HepG2 (cell line): ENCODE results near the gene TMEM253. TPM values are rescaled to one million over a fixed set of nuclear protein-coding genes. Genes with fewer than 3 reads are reported as not detected.
A peak's percentile ranks its signal among the peaks of the same experiment; 100 is the strongest.

Source experiments
- CEBPB ChIP-seq: IDR thresholded peaks from 2 replicates; pipeline ENCODE4 v1.6.1; 2011; ENCODE audit warnings: low read depth, low read length, improper control_type of control experiment, borderline replicate concordance
- CENPX ChIP-seq: sonication (generic); formaldehyde crosslinking; IDR thresholded peaks from 2 replicates; pipeline ENCODE4 v1.9.0; 2021; ENCODE audit warnings: mild to moderate bottlenecking, missing genetic modification reagents, moderate library complexity
- HNF4A ChIP-seq: sonication (generic); formaldehyde crosslinking; IDR thresholded peaks from 2 replicates; pipeline ENCODE4 v1.4.0; 2020; ENCODE audit warnings: missing genetic modification reagents
- KLF6 ChIP-seq: IDR thresholded peaks from 2 replicates; pipeline ENCODE4 v1.8.0; 2016; ENCODE audit warnings: missing biosample characterization, missing genetic modification reagents
- MAF1 ChIP-seq: sonication (generic); formaldehyde crosslinking; IDR thresholded peaks from 2 replicates; pipeline ENCODE4 v1.5.0; 2020; ENCODE audit warnings: missing genetic modification reagents, borderline replicate concordance
- MAFK ChIP-seq, 2 experiments: IDR thresholded peaks in 1 of 2; conservative IDR thresholded peaks in 1 of 2; 2 replicates each; pipeline ENCODE4 v1.6.1; 2011; ENCODE audit warnings: improper control_type of control experiment in 2 of 2, low read length in 2 of 2
- MED13 ChIP-seq: sonication (generic); formaldehyde crosslinking; IDR thresholded peaks from 2 replicates; pipeline ENCODE4 v1.5.0; 2020; ENCODE audit warnings: missing genetic modification reagents
- MXD3 ChIP-seq: IDR thresholded peaks from 2 replicates; pipeline ENCODE4 v1.6.1; 2016; ENCODE audit warnings: mild to moderate bottlenecking, missing biosample characterization, missing genetic modification reagents
- PCBP1 ChIP-seq: fragments of 200-400 bp; formaldehyde crosslinking; IDR thresholded peaks from 2 replicates; pipeline ENCODE4 v1.6.1; 2017; ENCODE audit warnings: mild to moderate bottlenecking, low read depth, low read length, borderline replicate concordance
- POLR2AphosphoS5 ChIP-seq: IDR thresholded peaks from 2 replicates; pipeline ENCODE4 v1.6.1; 2012; ENCODE audit warnings: low read depth, low read length
- REPIN1 ChIP-seq: sonication (generic); formaldehyde crosslinking; IDR thresholded peaks from 2 replicates; pipeline ENCODE4 v1.8.0; 2022; ENCODE audit warnings: missing genetic modification reagents, low read depth, mild to moderate bottlenecking, borderline replicate concordance
- SATB2 ChIP-seq: sonication (generic); formaldehyde crosslinking; IDR thresholded peaks from 2 replicates; pipeline ENCODE4 v1.5.0; 2020; ENCODE audit warnings: missing genetic modification reagents
- SMYD3 ChIP-seq: sonication (generic); formaldehyde crosslinking; IDR thresholded peaks from 2 replicates; pipeline ENCODE4 v1.8.1; 2023; ENCODE audit warnings: mild to moderate bottlenecking, missing genetic modification reagents
- SNRNP70 ChIP-seq: fragments of 200-400 bp; formaldehyde crosslinking; IDR thresholded peaks from 2 replicates; pipeline ENCODE4 v1.6.1; 2017; ENCODE audit warnings: mild to moderate bottlenecking, low read depth, low read length, moderate library complexity
- SOX5 ChIP-seq: IDR thresholded peaks from 2 replicates; pipeline ENCODE4 v1.6.1; 2016; ENCODE audit warnings: borderline replicate concordance
- TARDBP ChIP-seq: sonication (generic); formaldehyde crosslinking; IDR thresholded peaks from 2 replicates; pipeline ENCODE4 v1.8.0; 2022; ENCODE audit warnings: mild to moderate bottlenecking, missing genetic modification reagents
- TCF7 ChIP-seq: sonication (generic); IDR thresholded peaks from 2 replicates; pipeline ENCODE4 v1.6.1; 2016; ENCODE audit warnings: antibody characterized with exemption, low read depth
- ZBTB38 ChIP-seq: sonication (generic); formaldehyde crosslinking; IDR thresholded peaks from 2 replicates; pipeline ENCODE4 v1.5.1; 2020; ENCODE audit warnings: mild to moderate bottlenecking, missing genetic modification reagents
- ZBTB7B ChIP-seq: sonication (generic); formaldehyde crosslinking; IDR thresholded peaks from 2 replicates; pipeline ENCODE4 v1.4.0; 2020; ENCODE audit warnings: missing genetic modification reagents
- ZNF552 ChIP-seq: sonication (generic); formaldehyde crosslinking; IDR thresholded peaks from 2 replicates; pipeline ENCODE4 v1.9.0; 2022; ENCODE audit warnings: missing genetic modification reagents, mild to moderate bottlenecking, borderline replicate concordance
- ZNF629 ChIP-seq: sonication (generic); formaldehyde crosslinking; conservative IDR thresholded peaks from 2 replicates; pipeline ENCODE4 v1.5.0; 2020; ENCODE audit warnings: missing genetic modification reagents
- ZNF878 ChIP-seq: sonication (generic); formaldehyde crosslinking; IDR thresholded peaks from 2 replicates; pipeline ENCODE4 v1.8.1; 2023; ENCODE audit warnings: mild to moderate bottlenecking, missing genetic modification reagents, moderate library complexity
- ZSCAN9 ChIP-seq: IDR thresholded peaks from 2 replicates; pipeline ENCODE4 v1.6.1; 2016; ENCODE audit warnings: borderline replicate concordance
- polyA plus RNA-seq, 8 experiments: library from polyadenylated mRNA; depleted of rRNA in 3 of 8; stranded (reverse) in 7 of 8; unstranded in 1 of 8; fragments of >200 nt; fragmentation: Illumina TruSeq in 4 of 8; extraction: Trizol in 4 of 8; gene quantifications; 2 replicates each; pipeline versions ENCODE4 v1.2.1 to v1.2.3, GENCODE V29; 2011 to 2016; ENCODE audit warnings: low read depth in 4 of 8, missing spikeins in 1 of 8, mixed read lengths in 1 of 8; ENCODE audit not compliant: insufficient read depth in 1 of 8
- total RNA-seq, 5 experiments: library from RNA; depleted of rRNA; stranded (reverse); fragments of >200 nt; fragmentation: Illumina TruSeq; extraction: Trizol; gene quantifications; 2 replicates each; pipeline ENCODE4 v1.2.3, GENCODE V29; 2016; ENCODE audit warnings: low read depth in 1 of 5
- TF ChIP-seq, protein P1 (sequence below): conservative IDR thresholded peaks from 2 replicates; pipeline ENCODE4 v1.6.1; 2018; ENCODE audit warnings: missing genetic modification reagents
- TF ChIP-seq, protein P2 (sequence below): sonication (generic); formaldehyde crosslinking; IDR thresholded peaks from 2 replicates; pipeline ENCODE4 v1.5.0; 2020; ENCODE audit warnings: missing genetic modification reagents, mild to moderate bottlenecking, borderline replicate concordance
- TF ChIP-seq, protein P3 (sequence below): sonication (generic); formaldehyde crosslinking; IDR thresholded peaks from 2 replicates; pipeline ENCODE4 v1.4.0; 2020; ENCODE audit warnings: missing genetic modification reagents

Gene TMEM253
- total and polyA plus RNA-seq, 2 of the 13 experiments (the other 11 are each of a cell fraction or from before 2014, with no cell fraction given) = 0.29 to 0.45 TPM

DNA sequence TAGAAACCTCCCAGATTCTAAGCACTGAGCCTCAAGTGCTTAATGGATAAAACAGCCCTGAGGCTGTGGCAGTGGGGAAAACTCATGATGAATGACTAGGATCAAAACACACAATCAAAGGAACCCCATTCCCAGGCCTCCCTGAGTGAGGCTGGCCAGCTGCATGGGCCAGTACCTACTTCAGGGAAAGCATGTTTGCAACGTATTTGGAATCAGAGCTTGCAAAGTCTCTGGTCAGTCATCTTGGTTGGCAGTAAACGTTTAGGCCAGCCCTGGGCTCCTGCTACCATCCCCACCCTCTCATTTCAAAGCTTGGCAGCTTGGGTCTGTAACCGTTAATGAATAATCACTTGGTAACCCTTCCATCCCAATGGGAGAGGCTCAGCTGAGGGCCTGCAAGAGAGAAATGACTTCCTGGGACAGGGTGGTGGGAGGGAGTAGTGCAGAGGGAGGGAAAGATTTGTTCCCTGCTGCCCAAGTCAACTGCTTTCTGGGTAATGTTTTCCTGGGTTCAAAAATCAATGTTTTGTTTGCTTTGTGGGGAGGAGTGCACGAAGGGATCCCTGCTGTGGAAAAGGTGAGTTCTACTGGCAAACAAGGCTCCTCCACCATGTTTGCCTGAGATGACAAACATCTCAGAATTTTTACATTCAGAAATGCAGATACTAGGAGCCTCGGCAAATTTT is 45.3 kb upstream of the TMEM253 start (continued):
- TF ChIP-seq REPIN1 (CRISPR knock-in tag) (peak; percentile 42; the same call in 1 of the 2 replicates), MAFK (conservative IDR thresholded peaks at IDR 0.05 in 1 of 2, IDR thresholded peaks at IDR 0.05 in 1 of 2; ENCODE audit: low read length in 2 of 2) (no peak), ZNF629 (CRISPR knock-in tag) (no peak), MXD3 (CRISPR knock-in tag) (no peak), KLF6 (CRISPR knock-in tag) (peak; percentile 66; the same call in 1 of the 2 replicates), SOX5 (peak; percentile 84), SMYD3 (CRISPR knock-in tag) (0 out of 2 replicates have a peak, but pooled peaks have one; percentile 43), SNRNP70 (no peak), ZNF878 (peak; percentile 93; the same call in 1 of the 2 replicates), PCBP1 (no peak), TCF7 (peak; percentile 68), CEBPB (no peak), SATB2 (CRISPR knock-in tag) (peak; percentile 77; the same call in 1 of the 2 replicates), TARDBP (CRISPR knock-in tag) (peak; percentile 91; the same call in 1 of the 2 replicates), ZNF552 (CRISPR knock-in tag) (no peak; the same call in 1 of the 2 replicates), HNF4A (CRISPR knock-in tag) (peak; percentile 89), MED13 (CRISPR knock-in tag) (peak; percentile 82), ZBTB38 (peak; percentile 74), POLR2AphosphoS5 (peak; percentile 92), CENPX (no peak), MAF1 (CRISPR knock-in tag) (no peak), ZSCAN9 (CRISPR knock-in tag) (peak; percentile 85), ZBTB7B (peak; percentile 73; the same call in 1 of the 2 replicates)
- TF ChIP-seq, protein P1, sequence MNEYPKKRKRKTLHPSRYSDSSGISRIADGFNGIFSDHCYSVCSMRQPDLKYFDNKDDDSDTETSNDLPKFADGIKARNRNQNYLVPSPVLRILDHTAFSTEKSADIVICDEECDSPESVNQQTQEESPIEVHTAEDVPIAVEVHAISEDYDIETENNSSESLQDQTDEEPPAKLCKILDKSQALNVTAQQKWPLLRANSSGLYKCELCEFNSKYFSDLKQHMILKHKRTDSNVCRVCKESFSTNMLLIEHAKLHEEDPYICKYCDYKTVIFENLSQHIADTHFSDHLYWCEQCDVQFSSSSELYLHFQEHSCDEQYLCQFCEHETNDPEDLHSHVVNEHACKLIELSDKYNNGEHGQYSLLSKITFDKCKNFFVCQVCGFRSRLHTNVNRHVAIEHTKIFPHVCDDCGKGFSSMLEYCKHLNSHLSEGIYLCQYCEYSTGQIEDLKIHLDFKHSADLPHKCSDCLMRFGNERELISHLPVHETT (CRISPR knock-in tag) = peak; percentile 80
- TF ChIP-seq, protein P2, sequence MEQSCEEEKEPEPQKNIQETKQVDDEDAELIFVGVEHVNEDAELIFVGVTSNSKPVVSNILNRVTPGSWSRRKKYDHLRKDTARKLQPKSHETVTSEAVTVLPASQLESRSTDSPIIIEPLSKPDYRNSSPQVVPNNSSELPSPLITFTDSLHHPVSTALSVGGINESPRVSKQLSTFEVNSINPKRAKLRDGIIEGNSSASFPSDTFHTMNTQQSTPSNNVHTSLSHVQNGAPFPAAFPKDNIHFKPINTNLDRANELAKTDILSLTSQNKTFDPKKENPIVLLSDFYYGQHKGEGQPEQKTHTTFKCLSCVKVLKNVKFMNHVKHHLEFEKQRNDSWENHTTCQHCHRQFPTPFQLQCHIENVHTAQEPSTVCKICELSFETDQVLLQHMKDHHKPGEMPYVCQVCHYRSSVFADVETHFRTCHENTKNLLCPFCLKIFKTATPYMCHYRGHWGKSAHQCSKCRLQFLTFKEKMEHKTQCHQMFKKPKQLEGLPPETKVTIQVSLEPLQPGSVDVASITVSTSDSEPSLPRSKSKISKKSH (CRISPR knock-in tag) = no peak
- TF ChIP-seq, protein P3, sequence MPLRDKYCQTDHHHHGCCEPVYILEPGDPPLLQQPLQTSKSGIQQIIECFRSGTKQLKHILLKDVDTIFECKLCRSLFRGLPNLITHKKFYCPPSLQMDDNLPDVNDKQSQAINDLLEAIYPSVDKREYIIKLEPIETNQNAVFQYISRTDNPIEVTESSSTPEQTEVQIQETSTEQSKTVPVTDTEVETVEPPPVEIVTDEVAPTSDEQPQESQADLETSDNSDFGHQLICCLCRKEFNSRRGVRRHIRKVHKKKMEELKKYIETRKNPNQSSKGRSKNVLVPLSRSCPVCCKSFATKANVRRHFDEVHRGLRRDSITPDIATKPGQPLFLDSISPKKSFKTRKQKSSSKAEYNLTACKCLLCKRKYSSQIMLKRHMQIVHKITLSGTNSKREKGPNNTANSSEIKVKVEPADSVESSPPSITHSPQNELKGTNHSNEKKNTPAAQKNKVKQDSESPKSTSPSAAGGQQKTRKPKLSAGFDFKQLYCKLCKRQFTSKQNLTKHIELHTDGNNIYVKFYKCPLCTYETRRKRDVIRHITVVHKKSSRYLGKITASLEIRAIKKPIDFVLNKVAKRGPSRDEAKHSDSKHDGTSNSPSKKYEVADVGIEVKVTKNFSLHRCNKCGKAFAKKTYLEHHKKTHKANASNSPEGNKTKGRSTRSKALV (CRISPR knock-in tag) = 0 out of 2 replicates have a peak, but pooled peaks have one; percentile 21
